ENCODE data around the gene ITGA3. TPM values are rescaled to one million over a fixed set of nuclear protein-coding genes. Genes with fewer than 3 reads are reported as not detected.

Gene ITGA3
- total RNA-seq, 1 donor from 2014 or later: 83.1 TPM

- peak; percentile 94 for ATAC-seq
Observed at GRCh38 chr17:50094753-50095619, 39.1 kb downstream of the ITGA3 start, which contains the start of gene PDK2. TSS of gene PDK2 (plus strand) at chr17:50095351. CDS start at chr17:50095436, 85 bp downstream.

GRCh38 chr17:50095626-50096037 is 39.7 kb downstream of the ITGA3 start:
- no peak for ATAC-seq

GRCh38 chr17:50096092-50096491 is 40.2 kb downstream of the ITGA3 start:
- no peak for ATAC-seq

GRCh38 chr17:50096758-50097157 is 40.8 kb downstream of the ITGA3 start:
- ATAC-seq: no peak

GRCh38 chr17:50097455-50097854 is 41.5 kb downstream of the ITGA3 start:
- ATAC-seq: no peak

GRCh38 chr17:50097926-50098325 is 42.0 kb downstream of the ITGA3 start:
- ATAC-seq: no peak

- ATAC-seq: no peak
Observed at GRCh38 chr17:50098583-50098982, 42.7 kb downstream of the ITGA3 start.

GRCh38 chr17:50099003-50099402 is 43.1 kb downstream of the ITGA3 start:
- ATAC-seq: no peak

GRCh38 chr17:50100480-50100883 is 44.6 kb downstream of the ITGA3 start:
- no peak for ATAC-seq

GRCh38 chr17:50100921-50101345 is 45.0 kb downstream of the ITGA3 start:
- ATAC-seq: peak; percentile 3

GRCh38 chr17:50101346-50102163 is 45.6 kb downstream of the ITGA3 start:
- ATAC-seq: peak; percentile 45

- peak; percentile 7 for ATAC-seq
Observed at GRCh38 chr17:50102164-50102991, 46.5 kb downstream of the ITGA3 start.

- ATAC-seq: no peak
Observed at GRCh38 chr17:50103252-50103651, 47.3 kb downstream of the ITGA3 start.

- ATAC-seq: no peak
Observed at GRCh38 chr17:50103941-50104340, 48.0 kb downstream of the ITGA3 start.

GRCh38 chr17:50105811-50106210 is 49.9 kb downstream of the ITGA3 start:
- ATAC-seq: no peak

- ATAC-seq: no peak
Observed at GRCh38 chr17:50106393-50107131, 50.7 kb downstream of the ITGA3 start.

- ATAC-seq: peak; percentile 72
Observed at GRCh38 chr17:50107790-50108414, 52.0 kb downstream of the ITGA3 start.

- no peak for ATAC-seq
Observed at GRCh38 chr17:50108556-50108955, 52.6 kb downstream of the ITGA3 start.

GRCh38 chr17:50109207-50109606 is 53.3 kb downstream of the ITGA3 start:
- ATAC-seq: no peak

- ATAC-seq: no peak
Observed at GRCh38 chr17:50109785-50110184, 53.9 kb downstream of the ITGA3 start.
